T-cell (primary cell): ENCODE data around the gene GRAP2. TPM values are rescaled to one million over a fixed set of nuclear protein-coding genes. Genes with fewer than 3 reads are reported as not detected.
A peak's percentile ranks its signal among the peaks of the same experiment; 100 is the strongest.

Source experiments
- ATAC-seq, 4 experiments: fragments of 200-7000 bp in 3 of 4; fragments of 150-1000 bp in 1 of 4; cut with Tn5 transposase; replicated peaks in 1 of 4; 1 replicate in 3 of 4; 2 replicates in 1 of 4; pipeline ENCODE4 v1.10.0; 2021; ENCODE audit warnings: moderate library complexity in 3 of 4, mild to moderate bottlenecking in 2 of 4, moderate number of reproducible peaks in 1 of 4
- CTCF ChIA-PET, 2 donors: fragments of 300-600 bp; sonication (Branson Sonifier 250); formaldehyde crosslinking; loops; one replicate each; lab custom pipeline; 2022; ENCODE audit warnings: antibody characterized with exemption in 2 of 2; lab: Charles Lee
- POLR2A ChIA-PET, 2 donors: fragments of 300-600 bp; sonication (Branson Sonifier 250); formaldehyde crosslinking; loops; one replicate each; lab custom pipeline; 2022; ENCODE audit warnings: antibody characterized with exemption in 2 of 2; lab: Charles Lee
- DNase-seq, 35 experiments: peaks; one replicate each; pipeline versions ENCODE4 v3.0.0 to v3.0.0-alpha.2; 2013 to 2023
- H3K27ac ChIP-seq: one replicate; pipeline ENCODE4 v1.5.1; 2013; ENCODE audit warnings: low read length
- H3K27me3 ChIP-seq, 2 experiments: replicated peaks in 1 of 2; 1 replicate in 1 of 2; 2 replicates in 1 of 2; pipeline versions ENCODE4 v1.6.1 to v1.7.0; 2013; ENCODE audit warnings: low read length in 1 of 2, mixed read lengths in 1 of 2; ENCODE audit not compliant: control insufficient read depth in 2 of 2, insufficient read depth in 2 of 2; ENCODE audit errors: extremely low read depth in 1 of 2
- H3K36me3 ChIP-seq, 2 donors: 1 replicate in 1 of 2; 2 replicates in 1 of 2; pipeline versions ENCODE4 v1.6.1 to v1.7.0; 2013; ENCODE audit warnings: low read length in 1 of 2; ENCODE audit not compliant: control insufficient read depth in 2 of 2, insufficient read depth in 1 of 2; ENCODE audit errors: extremely low read depth in 1 of 2
- H3K4me1 ChIP-seq, 2 experiments: 1 replicate in 1 of 2; 2 replicates in 1 of 2; pipeline versions ENCODE4 v1.6.1 to v1.7.0; 2013; ENCODE audit warnings: low read length in 2 of 2, mixed read lengths in 1 of 2; ENCODE audit not compliant: insufficient read depth in 2 of 2, control insufficient read depth in 1 of 2; ENCODE audit errors: extremely low read depth in 1 of 2
- H3K4me3 ChIP-seq, 2 donors: 1 replicate in 1 of 2; 2 replicates in 1 of 2; pipeline versions ENCODE4 v1.5.1 to v1.7.0; 2013; ENCODE audit warnings: mild to moderate bottlenecking in 2 of 2, low read length in 1 of 2, moderate library complexity in 1 of 2; ENCODE audit not compliant: control insufficient read depth in 1 of 2; ENCODE audit errors: extremely low read depth in 1 of 2
- H3K9me3 ChIP-seq: 2 replicates; pipeline ENCODE4 v1.7.0; 2013
- H3K27ac Mint-ChIP-seq, 2 donors: one replicate each; pipeline ENCODE4 v1.8.0; 2020 to 2021; ENCODE audit warnings: mild to moderate bottlenecking in 2 of 2, mixed read lengths in 2 of 2
- H3K27me3 Mint-ChIP-seq, 2 donors: one replicate each; pipeline ENCODE4 v1.8.0; 2021 to 2022; ENCODE audit warnings: mixed read lengths in 2 of 2
- H3K36me3 Mint-ChIP-seq: one replicate; pipeline ENCODE4 v1.8.0; 2021; ENCODE audit warnings: mixed read lengths
- H3K4me1 Mint-ChIP-seq, 3 donors: one replicate each; pipeline ENCODE4 v1.8.0; 2020 to 2022; ENCODE audit warnings: mixed read lengths in 3 of 3, mild to moderate bottlenecking in 1 of 3
- H3K4me3 Mint-ChIP-seq, 3 donors: one replicate each; pipeline ENCODE4 v1.8.0; 2020 to 2022; ENCODE audit warnings: mild to moderate bottlenecking in 3 of 3, mixed read lengths in 3 of 3, moderate library complexity in 3 of 3
- H3K9me3 Mint-ChIP-seq, 3 donors: one replicate each; pipeline ENCODE4 v1.8.0; 2020 to 2022; ENCODE audit warnings: mixed read lengths in 3 of 3
- WGBS: methylation state at CpG from one replicate; pipeline ENCODE4 v1.1.5; 2013; ENCODE audit warnings: missing lambda C conversion rate; ENCODE audit not compliant: insufficient coverage; 5-methylcytosine and 5-hydroxymethylcytosine counted together
- total RNA-seq, 35 experiments: library from RNA in 6 of 35; stranded (reverse) in 6 of 35; fragments of 120-200 nt in 1 of 35; gene quantifications; one replicate each; pipeline versions ENCODE4 v1.2.1 to v1.2.4 and lab custom pipeline; 2013 to 2026

Gene GRAP2
- total RNA-seq, 5 donors from 2014 or later (not counting 1 experiment from before 2014, with no cell fraction given): 138 to 199 (median 157) TPM

- H3K36me3 ChIP-seq: peaks cover 6 to 22% of the 10 kb centered on the region in 2 donors
- no peak overlapping the region for H3K4me3 ChIP-seq
- H3K4me3 Mint-ChIP-seq: peak overlapping the region; percentile 17 to 80 (median 41)
- WGBS: no CpG with 5 or more reads among the region's 3 CpGs
- peak overlapping the region in 1 of 2 donors; percentile 95 for H3K27ac Mint-ChIP-seq
- peak overlapping the region; percentile 79 for H3K27ac ChIP-seq
- peaks cover 3% of the 10 kb centered on the region for H3K36me3 Mint-ChIP-seq
- H3K27me3 Mint-ChIP-seq: no peaks in the 10 kb centered on the region
- no peaks in the 10 kb centered on the region for H3K9me3 Mint-ChIP-seq
- ChIA-PET CTCF (interaction anchor here (0.7 to 1.1 kb wide), 6 partner anchors 10 to 34 kb away, joined by 3 to 5 read pairs (median 3); no protein-coding TSS in a partner anchor), POLR2A (interaction anchor here in 1 of 2 donors (0.6 kb wide), 1 partner anchor 107 kb away, joined by 5 read pairs; no protein-coding TSS in a partner anchor)
- no peak for DNase-seq
- no peak for ATAC-seq
- peaks cover 97 to 98% (median 97%) of the 10 kb centered on the region in 3 donors for H3K4me1 Mint-ChIP-seq
- peaks cover 87 to 97% of the 10 kb centered on the region in 2 experiments for H3K4me1 ChIP-seq
- no peaks in the 10 kb centered on the region for H3K27me3 ChIP-seq
- no peaks in the 10 kb centered on the region for H3K9me3 ChIP-seq
Observed at GRCh38 chr22:39939830-39940229, 38.9 kb downstream of the GRAP2 start.

GRCh38 chr22:39940757-39941305 is 39.9 kb downstream of the GRAP2 start:
- 32% methylated on average over 7 of the region's 9 CpGs for WGBS
- H3K36me3 ChIP-seq: peaks cover 6 to 28% of the 10 kb centered on the region in 2 donors
- peak; percentile 60 to 69 (median 66) for ATAC-seq
- peaks cover 97 to 98% (median 97%) of the 10 kb centered on the region in 3 donors for H3K4me1 Mint-ChIP-seq
- peak overlapping the region in 1 of 2 donors; percentile 95 for H3K27ac Mint-ChIP-seq
- no peaks in the 10 kb centered on the region for H3K27me3 ChIP-seq
- H3K9me3 Mint-ChIP-seq: no peaks in the 10 kb centered on the region
- peak overlapping the region in 1 of 2 donors; percentile 15 for H3K4me3 ChIP-seq
- H3K4me1 ChIP-seq: peaks cover 86 to 98% of the 10 kb centered on the region in 2 experiments
- peaks cover 6% of the 10 kb centered on the region for H3K36me3 Mint-ChIP-seq
- no peaks in the 10 kb centered on the region for H3K27me3 Mint-ChIP-seq
- H3K4me3 Mint-ChIP-seq: peak overlapping the region; percentile 39 to 80 (median 62)
- ChIA-PET POLR2A (interaction anchor here in 1 of 2 donors (0.6 kb wide), 1 partner anchor 378 kb away, joined by 3 read pairs; no protein-coding TSS in a partner anchor), CTCF (no interaction called here)
- no peaks in the 10 kb centered on the region for H3K9me3 ChIP-seq
- DNase-seq: peak in 9 of 35 experiments; percentile 21 to 84 (median 41)
- H3K27ac ChIP-seq: peak overlapping the region; percentile 79

GRCh38 chr22:39941601-39942000 is 40.7 kb downstream of the GRAP2 start:
- POLR2A ChIA-PET: interaction anchor here (0.6 to 1.0 kb wide), 2 partner anchors 9 to 377 kb away, joined by 3 read pairs; no protein-coding TSS in a partner anchor

GRCh38 chr22:39942439-39943230 is 41.8 kb downstream of the GRAP2 start:
- POLR2A ChIA-PET: interaction anchor here (0.6 to 1.2 kb wide), 7 partner anchors 10 to 423 kb away, joined by 3 to 6 read pairs (median 3); no protein-coding TSS in a partner anchor
- CTCF ChIA-PET: interaction anchor here (0.6 to 3.0 kb wide), 16 partner anchors 9 to 556 kb away, joined by 3 to 25 read pairs (median 4); partner anchors contain the start of gene TAB1 (in 1 of the 2)
- Histone ChIP-seq H3K9me3 (no peaks in the 10 kb centered on the region), H3K27me3 (no peaks in the 10 kb centered on the region), H3K36me3 (peaks cover 6 to 36% of the 10 kb centered on the region in 2 donors), H3K4me3 (peak overlapping the region in 1 of 2 donors; percentile 38), H3K4me1 (peaks cover 81 to 97% of the 10 kb centered on the region in 2 experiments), H3K27ac (peak overlapping the region; percentile 79)
- DNase-seq (peak in 1 of 35 experiments; percentile 57), ATAC-seq (no peak)
- peaks cover 7% of the 10 kb centered on the region for H3K36me3 Mint-ChIP-seq
- H3K27me3 Mint-ChIP-seq: no peaks in the 10 kb centered on the region
- peak overlapping the region in 1 of 2 donors; percentile 95 for H3K27ac Mint-ChIP-seq
- H3K4me1 Mint-ChIP-seq: peaks cover 97% of the 10 kb centered on the region in 3 donors
- 38% methylated on average over 1 of the region's 8 CpGs for WGBS
- H3K4me3 Mint-ChIP-seq: peak overlapping the region in 2 of 3 donors; percentile 25 to 59
- H3K9me3 Mint-ChIP-seq: no peaks in the 10 kb centered on the region

More at GRCh38 chr22:39941601-39942000, 40.7 kb downstream of the GRAP2 start:
- Histone ChIP-seq H3K9me3 (no peaks in the 10 kb centered on the region), H3K27ac (peak overlapping the region; percentile 79), H3K27me3 (no peaks in the 10 kb centered on the region), H3K36me3 (peaks cover 6 to 28% of the 10 kb centered on the region in 2 donors), H3K4me1 (peaks cover 81 to 97% of the 10 kb centered on the region in 2 experiments), H3K4me3 (no peak overlapping the region)
- DNase-seq (no peak), ATAC-seq (no peak)
- no peaks in the 10 kb centered on the region for H3K9me3 Mint-ChIP-seq
- H3K4me1 Mint-ChIP-seq: peaks cover 97% of the 10 kb centered on the region in 3 donors
- H3K27ac Mint-ChIP-seq: peak overlapping the region in 1 of 2 donors; percentile 95
- peaks cover 3% of the 10 kb centered on the region for H3K36me3 Mint-ChIP-seq
- no peaks in the 10 kb centered on the region for H3K27me3 Mint-ChIP-seq
- CTCF ChIA-PET: interaction anchor here (0.6 to 2.8 kb wide), 5 partner anchors 8 to 557 kb away, joined by 3 to 25 read pairs (median 4); no protein-coding TSS in a partner anchor
- WGBS: no CpG with 5 or more reads among the region's 2 CpGs
- peak overlapping the region in 1 of 3 donors; percentile 16 for H3K4me3 Mint-ChIP-seq

- ChIA-PET CTCF (interaction anchor here (0.7 to 3.0 kb wide), 10 partner anchors 8 to 319 kb away, joined by 3 to 25 read pairs (median 4); no protein-coding TSS in a partner anchor), POLR2A (interaction anchor here (0.6 to 1.2 kb wide), 5 partner anchors 26 to 424 kb away, joined by 3 to 4 read pairs (median 3); no protein-coding TSS in a partner anchor)
- peaks cover 9% of the 10 kb centered on the region for H3K36me3 Mint-ChIP-seq
- peak overlapping the region in 2 of 3 donors; percentile 25 to 59 for H3K4me3 Mint-ChIP-seq
- DNase-seq (peak in 13 of 35 experiments; percentile 26 to 64 (median 39)), ATAC-seq (peak in 3 of 4 experiments; percentile 19 to 32 (median 25))
- Histone ChIP-seq H3K4me3 (peak overlapping the region in 1 of 2 donors; percentile 38), H3K9me3 (no peaks in the 10 kb centered on the region), H3K36me3 (peaks cover 6 to 43% of the 10 kb centered on the region in 2 donors), H3K27ac (peak overlapping the region; percentile 79), H3K4me1 (peaks cover 82 to 97% of the 10 kb centered on the region in 2 experiments), H3K27me3 (no peaks in the 10 kb centered on the region)
- no peaks in the 10 kb centered on the region for H3K27me3 Mint-ChIP-seq
- WGBS: 83% methylated on average over 2 of the region's 5 CpGs
- peak overlapping the region in 1 of 2 donors; percentile 95 for H3K27ac Mint-ChIP-seq
- peaks cover 95 to 97% (median 97%) of the 10 kb centered on the region in 3 donors for H3K4me1 Mint-ChIP-seq
- H3K9me3 Mint-ChIP-seq: no peaks in the 10 kb centered on the region
Observed at GRCh38 chr22:39943337-39943736, 42.5 kb downstream of the GRAP2 start.
